IPS-18c (cell line): ENCODE data around the gene AZU1.
A peak's percentile ranks its signal among the peaks of the same experiment; 100 is the strongest.
"Not testable (repeated sequence)": the region's sequence is repeated elsewhere in the genome, so short reads cannot be mapped to it uniquely, and the experiment has no call there.

ENCODE experiments used
- H3K4me3 ChIP-seq: 2 replicates; pipeline ENCODE4 v1.7.0; 2013; ENCODE audit warnings: low read depth, mild to moderate bottlenecking, low read length, moderate library complexity; ENCODE audit not compliant: insufficient read depth
- H3K9me3 ChIP-seq: one replicate; pipeline ENCODE4 v1.6.1; 2013; ENCODE audit warnings: mild to moderate bottlenecking, low read length, moderate library complexity; ENCODE audit not compliant: control insufficient read depth, insufficient read depth

Gene AZU1

GRCh38 chr19:815079-815774 lies 12.4 kb upstream of the AZU1 start:
- Histone ChIP-seq H3K4me3 (no peak overlapping the region), H3K9me3 (no peaks in the 10 kb centered on the region)

- H3K4me3 ChIP-seq, result no peak overlapping the region
- no peaks in the 10 kb centered on the region for H3K9me3 ChIP-seq
Measured at GRCh38 chr19:815775-816499, 11.7 kb upstream of the AZU1 start.

GRCh38 chr19:816500-816857 lies 11.2 kb upstream of the AZU1 start:
- Histone ChIP-seq H3K4me3 (no peak overlapping the region), H3K9me3 (no peaks in the 10 kb centered on the region)

- H3K4me3 ChIP-seq, H3K9me3 ChIP-seq: not testable (repeated sequence)
Measured at GRCh38 chr19:820212-820611, 7.4 kb upstream of the AZU1 start.

GRCh38 chr19:821231-821824 lies 6.3 kb upstream of the AZU1 start:
- no peaks in the 10 kb centered on the region for H3K9me3 ChIP-seq
- H3K4me3 ChIP-seq, result peak overlapping the region; percentile 57

GRCh38 chr19:821825-822503 lies 5.7 kb upstream of the AZU1 start, which contains the start of gene PLPPR3:
PLPPR3 (minus strand) TSS chr19:821955; CDS start chr19:821559, 396 bp downstream.
- H3K9me3 ChIP-seq, result no peaks in the 10 kb centered on the region
- peak within 1 kb of the TSS; percentile 57 for H3K4me3 ChIP-seq

DNA sequence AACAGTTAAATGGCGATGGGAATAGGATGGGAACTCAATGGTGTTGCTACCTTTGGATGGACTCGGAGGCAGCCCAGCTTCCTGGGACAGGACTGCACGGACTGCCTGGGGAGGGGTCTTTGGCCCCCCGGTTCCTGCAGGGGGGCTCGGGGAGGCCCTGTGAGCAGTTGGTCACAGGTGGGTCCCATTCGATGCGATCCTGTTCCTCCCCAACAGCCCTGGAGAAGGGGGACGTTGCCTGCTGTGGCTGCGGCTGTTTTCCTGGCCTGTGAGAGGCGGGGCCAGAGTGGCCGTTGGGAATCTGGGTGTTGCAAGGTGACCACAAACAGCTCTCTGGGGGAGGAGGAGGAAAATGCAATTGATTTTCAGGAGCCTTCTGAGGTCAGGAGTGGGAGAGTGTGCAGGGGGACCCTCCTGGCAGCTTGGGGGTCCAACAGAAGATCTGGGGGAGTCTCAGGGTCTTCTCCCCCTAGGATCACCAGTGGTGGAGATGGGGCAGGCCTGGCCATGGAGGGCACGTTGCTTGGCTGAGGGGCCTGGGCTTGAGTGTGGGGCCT lies 4.0 kb upstream of the AZU1 start:
- H3K9me3 ChIP-seq, result no peaks in the 10 kb centered on the region
- H3K4me3 ChIP-seq, result no peak overlapping the region

DNA sequence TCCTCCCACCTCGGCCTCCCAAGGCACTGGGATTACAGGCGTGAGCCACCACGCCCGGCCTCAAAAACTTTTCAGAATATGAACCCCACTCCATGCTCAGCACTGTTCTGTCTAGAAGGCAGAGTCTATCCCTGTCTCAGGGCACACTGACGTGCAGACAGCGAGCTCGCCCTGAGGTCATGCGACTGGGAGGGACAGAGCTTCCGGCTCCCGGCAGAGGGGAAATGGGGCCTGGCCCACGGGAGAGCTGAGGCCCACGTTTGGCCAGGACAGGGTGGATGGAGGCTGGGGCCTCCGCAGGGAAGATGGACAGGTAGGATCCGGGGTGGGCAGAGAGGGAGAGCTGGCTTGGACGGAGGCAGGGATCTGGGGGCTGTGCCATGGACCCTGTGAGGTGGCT lies 2.8 kb upstream of the AZU1 start:
- no peak overlapping the region for H3K4me3 ChIP-seq

DNA sequence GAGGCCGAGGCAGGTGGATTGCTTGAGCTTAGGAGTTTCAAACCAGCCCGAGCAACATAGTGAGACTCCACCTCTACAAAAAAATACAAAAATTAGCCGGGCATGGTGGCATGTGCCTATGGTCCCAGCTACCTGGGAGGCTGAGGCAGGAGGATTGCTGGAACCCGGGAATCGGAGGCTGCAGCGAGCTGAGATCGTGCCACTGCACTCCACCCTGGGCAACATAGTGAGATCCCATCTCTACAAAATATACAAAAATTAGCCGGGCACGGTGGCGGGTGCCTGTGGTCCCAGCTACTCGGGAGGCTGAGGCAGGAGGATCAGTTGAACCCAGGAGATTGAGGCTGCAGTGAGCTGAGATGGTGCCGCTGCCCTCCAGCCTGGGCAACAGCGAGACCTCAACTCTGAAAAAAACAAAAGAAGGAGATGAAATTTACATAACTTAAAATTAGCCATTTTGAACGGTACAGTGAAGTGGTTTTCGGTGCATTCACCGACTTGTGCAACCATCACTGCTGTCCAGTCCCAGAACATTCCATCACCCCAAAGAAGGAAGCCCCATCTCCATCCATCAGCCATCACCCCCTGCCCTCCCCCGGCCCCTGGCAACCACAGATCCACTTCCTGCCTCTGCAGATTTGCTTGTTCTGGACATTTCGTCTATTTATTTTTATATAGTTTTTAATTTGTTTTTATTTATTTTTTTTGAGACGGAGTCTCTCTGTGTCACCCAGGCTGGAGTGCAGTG lies 1.6 kb upstream of the AZU1 start:
- H3K9me3 ChIP-seq, result no peaks in the 10 kb centered on the region

More for the DNA sequence above, 2.8 kb upstream of the AZU1 start:
- no peaks in the 10 kb centered on the region for H3K9me3 ChIP-seq

DNA sequence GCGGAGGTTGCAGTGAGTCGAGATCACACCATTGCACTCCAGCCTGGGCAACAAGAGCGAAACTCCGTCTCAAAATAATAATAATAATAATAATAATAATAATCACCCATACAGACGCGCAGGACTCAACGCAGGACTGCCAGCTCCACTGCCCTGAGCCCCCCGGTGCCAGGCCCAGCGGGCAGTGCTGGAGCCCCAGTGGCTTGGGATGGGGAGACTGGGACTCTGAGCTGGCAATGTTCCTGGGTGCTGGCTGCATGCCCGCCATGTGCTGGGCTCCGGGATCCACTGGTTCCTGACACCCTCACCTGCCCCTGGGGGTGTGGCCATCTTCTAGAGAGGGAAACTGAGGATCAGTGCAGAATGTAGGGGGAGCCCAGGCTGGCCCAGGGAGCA lies 325 bp upstream of the AZU1 start:
- Histone ChIP-seq H3K9me3 (no peaks in the 10 kb centered on the region), H3K4me3 (no peak overlapping the region)

More for the DNA sequence above, 1.6 kb upstream of the AZU1 start:
- no peak overlapping the region for H3K4me3 ChIP-seq

- Histone ChIP-seq H3K9me3 (no peaks in the 10 kb centered on the region), H3K4me3 (no peak overlapping the region)
Measured at GRCh38 chr19:829129-829758, 1.6 kb downstream of the AZU1 start.

DNA sequence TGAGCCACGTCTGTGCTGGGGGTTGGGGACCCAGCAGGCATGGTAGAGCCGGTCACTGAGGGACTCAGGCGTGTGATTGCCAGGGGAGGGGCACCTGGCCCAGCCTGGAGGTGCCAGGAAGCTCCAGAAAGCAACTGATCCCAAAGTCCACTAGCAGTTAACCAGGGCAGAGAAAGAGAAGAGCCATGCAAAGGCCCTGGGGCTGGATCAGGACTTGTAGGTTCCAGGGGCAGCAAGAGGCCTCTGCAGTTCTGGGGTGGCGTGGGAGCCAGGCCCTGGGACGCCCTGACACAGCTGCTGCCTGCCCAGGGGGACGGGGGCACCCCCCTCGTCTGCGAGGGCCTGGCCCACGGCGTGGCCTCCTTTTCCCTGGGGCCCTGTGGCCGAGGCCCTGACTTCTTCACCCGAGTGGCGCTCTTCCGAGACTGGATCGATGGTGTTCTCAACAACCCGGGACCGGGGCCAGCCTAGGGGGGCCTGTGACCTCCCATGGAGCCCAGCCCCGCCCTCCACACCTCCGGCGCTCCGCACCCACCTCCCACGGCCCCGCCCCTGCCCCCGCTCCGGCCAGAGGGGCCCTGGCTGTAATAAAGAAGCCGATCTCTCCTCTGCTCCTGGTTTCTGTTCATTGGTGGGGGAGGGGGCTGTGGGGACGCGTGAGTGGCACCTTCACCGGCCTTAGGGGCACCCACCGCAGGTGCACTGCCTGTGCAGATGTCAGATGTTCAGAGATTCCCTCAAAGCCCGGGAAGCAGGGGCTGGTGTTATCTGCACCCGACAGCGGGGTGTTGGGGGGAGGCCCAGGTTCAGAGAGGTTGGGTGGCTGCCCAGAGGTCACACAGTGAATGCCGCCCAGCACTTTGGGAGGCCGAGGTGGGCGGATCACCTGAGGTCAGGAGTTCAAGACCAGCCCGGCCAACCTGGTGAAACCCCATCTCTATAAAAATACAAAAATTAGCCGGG lies 4.1 kb downstream of the AZU1 start:
- Histone ChIP-seq H3K4me3 (no peak overlapping the region), H3K9me3 (no peaks in the 10 kb centered on the region)

DNA sequence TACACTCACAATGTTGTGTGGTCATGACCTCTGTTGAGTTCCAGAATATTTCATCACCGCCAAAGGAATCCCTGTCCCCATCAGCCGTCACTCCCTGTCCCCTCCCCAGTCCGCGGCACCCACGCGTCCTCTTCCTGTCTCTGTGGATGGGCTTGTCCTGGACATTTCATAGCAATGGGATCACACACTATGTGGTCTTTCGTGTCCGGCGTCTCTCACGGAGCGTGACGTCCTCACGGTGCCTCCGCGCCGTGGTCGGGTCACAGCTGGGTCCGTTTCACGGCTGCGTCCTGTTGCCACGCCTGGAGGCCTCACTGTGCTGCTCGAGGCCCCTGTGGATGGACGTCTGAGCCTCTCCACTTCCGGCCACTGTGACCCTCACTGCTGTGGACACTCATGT lies 6.6 kb downstream of the AZU1 start:
- no peaks in the 10 kb centered on the region for H3K9me3 ChIP-seq

GRCh38 chr19:835210-835810 lies 7.7 kb downstream of the AZU1 start:
- H3K4me3 ChIP-seq, result no peak overlapping the region
- H3K9me3 ChIP-seq, result no peaks in the 10 kb centered on the region

More for the DNA sequence above, 6.6 kb downstream of the AZU1 start:
- H3K4me3 ChIP-seq, result no peak overlapping the region

DNA sequence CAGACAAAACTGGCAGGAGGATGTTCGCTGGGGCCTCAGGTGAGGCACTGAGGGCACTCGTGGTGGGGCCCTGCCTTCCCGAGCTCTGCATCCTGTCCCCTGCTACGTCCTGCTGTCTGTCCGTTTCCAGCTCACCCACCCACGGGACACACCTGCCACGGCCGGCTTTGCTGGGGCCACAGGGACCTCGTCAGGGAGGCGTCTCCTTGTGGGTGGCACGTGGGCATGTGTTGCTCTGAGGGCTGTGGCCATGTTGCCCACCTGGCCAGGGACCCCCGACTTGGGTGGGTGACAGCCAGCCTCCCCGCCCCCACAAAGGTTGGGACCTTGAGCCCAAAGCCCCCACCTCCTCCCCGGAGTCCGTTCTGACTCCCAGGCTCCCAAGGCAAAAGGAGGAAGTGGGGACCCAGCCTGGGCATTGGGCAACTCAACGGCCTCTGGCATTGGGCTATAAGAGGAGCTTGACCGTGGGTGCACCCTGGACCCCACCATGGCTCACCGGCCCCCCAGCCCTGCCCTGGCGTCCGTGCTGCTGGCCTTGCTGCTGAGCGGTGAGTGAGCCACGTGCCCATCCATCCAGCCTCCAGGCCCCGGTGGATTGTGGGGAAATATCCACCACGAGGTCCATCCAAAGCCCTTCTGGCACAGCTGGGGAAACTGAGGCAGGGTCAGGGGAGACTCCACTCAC lies 13.0 kb downstream of the AZU1 start, which contains the start of gene PRTN3:
Gene PRTN3 (plus strand): TSS at position 481 of the 688 bp plus-strand sequence. CDS start 10 bp downstream, at position 491.
- no peak within 1 kb of the TSS for H3K4me3 ChIP-seq
- no peaks in the 10 kb centered on the region for H3K9me3 ChIP-seq
